ENCODE results near the gene SH3D19.
"Not testable (repeated sequence)": the region's sequence is repeated elsewhere in the genome, so short reads cannot be mapped to it uniquely, and the experiment has no call there.

The SH3D19 gene

GRCh38 chr4:151322161-151322560 is 3.2 kb downstream of the SH3D19 start:
- not testable (repeated sequence) for DNase-seq (ENCODE audit: low read depth in 1 of 2, low spot score in 1 of 2)

GRCh38 chr4:151321586-151321985 is 3.8 kb downstream of the SH3D19 start:
- no peak for DNase-seq (ENCODE audit: low read depth in 1 of 2, low spot score in 1 of 2)

GRCh38 chr4:151319490-151319889 is 5.9 kb downstream of the SH3D19 start:
- DNase-seq (ENCODE audit: low read depth in 1 of 2, low spot score in 1 of 2), result no peak

GRCh38 chr4:151318307-151319006 is 6.9 kb downstream of the SH3D19 start:
- DNase-seq (ENCODE audit: low read depth in 1 of 2, low spot score in 1 of 2), result no peak

GRCh38 chr4:151316645-151317044 is 8.8 kb downstream of the SH3D19 start:
- DNase-seq (ENCODE audit: low read depth in 1 of 2, low spot score in 1 of 2), result no peak

- DNase-seq (ENCODE audit: low read depth in 1 of 2, low spot score in 1 of 2), result no peak
Observed at GRCh38 chr4:151315212-151315886, 10.1 kb downstream of the SH3D19 start.

- no peak for DNase-seq (ENCODE audit: low read depth in 1 of 2, low spot score in 1 of 2)
Observed at GRCh38 chr4:151314479-151314878, 10.9 kb downstream of the SH3D19 start.

GRCh38 chr4:151314010-151314355 is 11.4 kb downstream of the SH3D19 start:
- no peak for DNase-seq (ENCODE audit: low read depth in 1 of 2, low spot score in 1 of 2)

- DNase-seq (ENCODE audit: low read depth in 1 of 2, low spot score in 1 of 2), result no peak
Observed at GRCh38 chr4:151313306-151314009, 11.9 kb downstream of the SH3D19 start.

GRCh38 chr4:151310124-151310728 is 15.2 kb downstream of the SH3D19 start:
- DNase-seq (ENCODE audit: low read depth in 1 of 2, low spot score in 1 of 2), result no peak

- no peak for DNase-seq (ENCODE audit: low read depth in 1 of 2, low spot score in 1 of 2)
Observed at GRCh38 chr4:151304755-151305154, 20.6 kb downstream of the SH3D19 start.

GRCh38 chr4:151304226-151304625 is 21.2 kb downstream of the SH3D19 start:
- no peak for DNase-seq (ENCODE audit: low read depth in 1 of 2, low spot score in 1 of 2)

GRCh38 chr4:151302432-151302831 is 23.0 kb downstream of the SH3D19 start:
- no peak for DNase-seq (ENCODE audit: low read depth in 1 of 2, low spot score in 1 of 2)

- no peak for DNase-seq (ENCODE audit: low read depth in 1 of 2, low spot score in 1 of 2)
Observed at GRCh38 chr4:151297170-151297569, 28.2 kb downstream of the SH3D19 start.

- no peak for DNase-seq (ENCODE audit: low read depth in 1 of 2, low spot score in 1 of 2)
Observed at GRCh38 chr4:151296227-151296626, 29.2 kb downstream of the SH3D19 start.

GRCh38 chr4:151294833-151295496 is 30.4 kb downstream of the SH3D19 start:
- no peak for DNase-seq (ENCODE audit: low read depth in 1 of 2, low spot score in 1 of 2)

- DNase-seq (ENCODE audit: low read depth in 1 of 2, low spot score in 1 of 2), result no peak
Observed at GRCh38 chr4:151292038-151292437, 33.4 kb downstream of the SH3D19 start.

- no peak for DNase-seq (ENCODE audit: low read depth in 1 of 2, low spot score in 1 of 2)
Observed at GRCh38 chr4:151291485-151291884, 33.9 kb downstream of the SH3D19 start.

- no peak for DNase-seq (ENCODE audit: low read depth in 1 of 2, low spot score in 1 of 2)
Observed at GRCh38 chr4:151287409-151287808, 38.0 kb downstream of the SH3D19 start.

GRCh38 chr4:151284534-151285245 is 40.7 kb downstream of the SH3D19 start:
- DNase-seq (ENCODE audit: low read depth in 1 of 2, low spot score in 1 of 2), result no peak
